ENCODE measurements around the gene COL12A1.

DNA sequence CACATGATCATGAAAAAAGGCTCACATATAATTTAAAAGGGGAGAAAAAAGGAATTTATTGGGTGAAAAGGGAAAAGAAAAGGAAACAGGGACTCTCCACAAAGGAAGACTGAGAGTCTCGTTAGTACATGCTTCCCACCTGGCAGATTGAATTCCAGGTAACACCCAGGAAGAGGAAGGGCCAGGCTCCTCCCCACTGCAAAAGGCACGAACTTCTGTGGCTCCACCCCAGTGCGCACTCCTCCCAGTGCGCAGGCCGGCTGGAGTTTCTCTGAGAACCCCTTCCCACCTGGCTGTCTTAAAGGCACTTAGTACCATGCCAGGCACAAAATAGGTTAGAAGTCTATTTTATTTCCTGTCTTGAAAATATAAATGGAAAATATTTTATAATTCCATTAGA lies 129.8 kb downstream of the COL12A1 start:
- TF ChIP-seq YY1 (IDR thresholded peaks at IDR 0.05; ENCODE audit: insufficient read depth, insufficient read length) (no peak), ZNF274 (IDR thresholded peaks at IDR 0.05; ENCODE audit: low read depth, low read length) (no peak), SUZ12 (IDR thresholded peaks at IDR 0.05; ENCODE audit: extremely low read depth, insufficient read depth, insufficient read length) (no peak)
